ENCODE measurements around the gene SIX5.
A peak's percentile ranks its signal among the peaks of the same experiment; 100 is the strongest.

The SIX5 gene

GRCh38 chr19:45772912-45773311 is 3.9 kb upstream of the SIX5 start:
- no peak for DNase-seq

GRCh38 chr19:45772130-45772840 is 3.2 kb upstream of the SIX5 start:
- no peak for DNase-seq

GRCh38 chr19:45771311-45771933 is 2.4 kb upstream of the SIX5 start:
- no peak for DNase-seq

GRCh38 chr19:45770192-45771101 is 1.4 kb upstream of the SIX5 start:
- peak; percentile 99 for DNase-seq

GRCh38 chr19:45769821-45770191 is 754 bp upstream of the SIX5 start:
- DNase-seq = no peak

GRCh38 chr19:45768655-45768983 is 433 bp downstream of the SIX5 start:
- peak; percentile 45 for DNase-seq

- peak; percentile 38 for DNase-seq
Observed at GRCh38 chr19:45767881-45768654, 984 bp downstream of the SIX5 start.

GRCh38 chr19:45767410-45767880 is 1.6 kb downstream of the SIX5 start:
- DNase-seq = peak; percentile 73

- no peak for DNase-seq
Observed at GRCh38 chr19:45766869-45767346, 2.1 kb downstream of the SIX5 start.

GRCh38 chr19:45766296-45766868 is 2.7 kb downstream of the SIX5 start:
- no peak for DNase-seq

GRCh38 chr19:45765702-45766295 is 3.3 kb downstream of the SIX5 start:
- DNase-seq = no peak

- DNase-seq = no peak
Observed at GRCh38 chr19:45764945-45765701, 3.9 kb downstream of the SIX5 start.

GRCh38 chr19:45764475-45764874 is 4.6 kb downstream of the SIX5 start:
- DNase-seq = no peak

- no peak for DNase-seq
Observed at GRCh38 chr19:45763691-45764294, 5.3 kb downstream of the SIX5 start.

- no peak for DNase-seq
Observed at GRCh38 chr19:45762870-45763631, 6.0 kb downstream of the SIX5 start.

- DNase-seq = no peak
Observed at GRCh38 chr19:45761714-45762113, 7.3 kb downstream of the SIX5 start.

GRCh38 chr19:45758921-45759320 is 10.1 kb downstream of the SIX5 start:
- no peak for DNase-seq

- DNase-seq = no peak
Observed at GRCh38 chr19:45757695-45758094, 11.4 kb downstream of the SIX5 start.

- no peak for DNase-seq
Observed at GRCh38 chr19:45754323-45754722, 14.7 kb downstream of the SIX5 start.

GRCh38 chr19:45753548-45753947 is 15.5 kb downstream of the SIX5 start:
- DNase-seq = no peak
